PC-3 (cell line): ENCODE data around the gene AACS. TPM values are rescaled to one million over a fixed set of nuclear protein-coding genes. Genes with fewer than 3 reads are reported as not detected.

Source experiments
- ATAC-seq: fragments of 200-7000 bp; cut with Tn5 transposase; 2 replicates; pipeline ENCODE4 v1.9.1; 2020; ENCODE audit warnings: mild to moderate bottlenecking, moderate library complexity
- BruUV-seq: library from RNA; stranded (reverse); fragments of 400-500 nt; replicated peaks from 2 replicates; lab custom pipeline; 2021; lab: Mats Ljungman, UMichigan
- CTCF ChIA-PET: fragments of 300-600 bp; sonication (Branson Sonifier 250); formaldehyde crosslinking; loops from one replicate; lab custom pipeline; 2022; ENCODE audit warnings: antibody characterized with exemption; lab: Charles Lee
- POLR2A ChIA-PET: fragments of 300-600 bp; sonication (Branson Sonifier 250); formaldehyde crosslinking; loops from one replicate; lab custom pipeline; 2022; ENCODE audit warnings: antibody characterized with exemption; ENCODE audit not compliant: unreplicated experiment; lab: Charles Lee
- DNase-seq: peaks from one replicate; pipeline ENCODE4 v3.0.0-alpha.2; 2015
- H2AFZ ChIP-seq: fragments of 300-600 bp; sonication (generic); 2 replicates; pipeline ENCODE4 v1.6.0; 2016; ENCODE audit warnings: antibody characterized with exemption, low read length
- H3F3A ChIP-seq: fragments of 300-600 bp; sonication (generic); one replicate; pipeline ENCODE4 v1.6.0; 2017; ENCODE audit warnings: antibody characterized with exemption, low read length, control low read depth, mild to moderate bottlenecking; ENCODE audit not compliant: unreplicated experiment
- H3K27ac ChIP-seq: fragments of 300-600 bp; sonication (generic); 2 replicates; pipeline ENCODE4 v1.5.1; 2016; ENCODE audit warnings: mild to moderate bottlenecking, low read length
- H3K27me3 ChIP-seq: fragments of 300-600 bp; sonication (generic); 2 replicates; pipeline ENCODE4 v1.6.1; 2016; ENCODE audit warnings: low read length, mixed read lengths
- H3K36me3 ChIP-seq: fragments of 300-600 bp; sonication (generic); 2 replicates; pipeline ENCODE4 v1.6.1; 2016; ENCODE audit warnings: low read depth, mixed run types, low read length, mixed read lengths
- H3K4me1 ChIP-seq: fragments of 300-600 bp; sonication (generic); 2 replicates; pipeline ENCODE4 v1.5.1; 2016; ENCODE audit warnings: low read length; ENCODE audit not compliant: insufficient read depth
- H3K4me2 ChIP-seq: fragments of 300-600 bp; sonication (generic); 2 replicates; pipeline ENCODE4 v1.6.0; 2016; ENCODE audit warnings: low read length
- H3K4me3 ChIP-seq: fragments of 300-600 bp; sonication (generic); 2 replicates; pipeline ENCODE4 v1.5.1; 2016; ENCODE audit warnings: mild to moderate bottlenecking, low read length, mixed read lengths
- H3K79me2 ChIP-seq: fragments of 300-600 bp; sonication (generic); 2 replicates; pipeline ENCODE4 v1.6.1; 2017; ENCODE audit warnings: low read length, mixed read lengths
- H3K9ac ChIP-seq: fragments of 300-600 bp; sonication (generic); 2 replicates; pipeline ENCODE4 v1.6.0; 2016; ENCODE audit warnings: mild to moderate bottlenecking, low read length
- H3K9me2 ChIP-seq: fragments of 300-600 bp; sonication (generic); replicated peaks from 2 replicates; pipeline ENCODE4 v1.6.1; 2016; ENCODE audit warnings: mixed run types, low read length, mixed read lengths
- H3K9me3 ChIP-seq: fragments of 300-600 bp; sonication (generic); 2 replicates; pipeline ENCODE4 v1.6.1; 2016; ENCODE audit warnings: low read length, mixed read lengths
- H4K20me1 ChIP-seq: fragments of 300-600 bp; sonication (generic); 2 replicates; pipeline ENCODE4 v1.6.1; 2016; ENCODE audit warnings: low read length, mixed read lengths
- EZH2 ChIP-seq: fragments of 300-600 bp; sonication (generic); IDR thresholded peaks from one replicate; pipeline ENCODE4 v1.6.1; 2017; ENCODE audit warnings: antibody characterized with exemption, mild to moderate bottlenecking, low read length; ENCODE audit not compliant: unreplicated experiment
- EZH2phosphoT487 ChIP-seq: fragments of 300-600 bp; sonication (generic); IDR thresholded peaks from 2 replicates; pipeline ENCODE4 v1.6.1; 2018; ENCODE audit warnings: mild to moderate bottlenecking, antibody characterized with exemption, low read length, borderline replicate concordance
- intact Hi-C: fragments of 100-400 bp; cut with micrococcal nuclease; formaldehyde crosslinking; loops from 2 replicates; pipeline ENCODE4 v1.9.0; 2023
- total RNA-seq: library from RNA; depleted of rRNA; stranded (reverse); fragments of >200 nt; gene quantifications from 2 replicates; pipeline ENCODE4 v1.2.3, GENCODE V29; 2014
- TF ChIP-seq, protein P1 (sequence below): fragments of 300-600 bp; sonication (generic); conservative IDR thresholded peaks from 2 replicates; pipeline ENCODE4 v1.5.1; 2017; ENCODE audit warnings: antibody characterized with exemption, low read depth, mild to moderate bottlenecking, low read length

The AACS gene
- total RNA-seq, 1 experiment from 2014 or later = 31.9 TPM

DNA sequence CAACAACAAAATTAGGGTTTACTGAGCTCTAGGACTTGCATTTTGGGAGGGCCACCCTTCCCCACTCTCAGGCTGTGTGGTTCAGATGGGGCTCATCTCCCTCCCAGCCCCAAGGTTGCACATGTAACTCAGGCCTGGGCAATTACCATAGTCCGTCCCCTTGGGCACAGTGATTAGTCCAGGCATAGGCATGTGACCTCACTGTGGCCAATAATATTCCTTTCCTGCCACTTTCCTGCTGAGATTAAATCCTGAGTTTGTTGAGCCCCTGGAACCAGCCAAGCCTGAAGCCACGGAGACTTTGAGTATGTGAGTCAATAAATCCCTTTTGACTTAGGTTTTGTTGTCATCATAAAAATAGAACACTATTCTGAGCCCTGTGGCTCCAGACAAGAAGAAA is 113.0 kb downstream of the AACS start:
- H3K79me2 ChIP-seq = no peaks in the 10 kb centered on the region
- no peaks in the 10 kb centered on the region for H3K9me2 ChIP-seq
- H3K9me3 ChIP-seq = no peaks in the 10 kb centered on the region
- no peak overlapping the region for H3K4me2 ChIP-seq
- H3K27me3 ChIP-seq = peaks cover 79% of the 10 kb centered on the region
- BruUV-seq = no TSS peak
- H3K27ac ChIP-seq = no peak overlapping the region
- no peak overlapping the region for H3K9ac ChIP-seq
- no peaks in the 10 kb centered on the region for H4K20me1 ChIP-seq
- no peaks in the 10 kb centered on the region for H3K4me1 ChIP-seq
- TF ChIP-seq EZH2 (no peak), EZH2phosphoT487 (no peak)
- TF ChIP-seq, protein P1, sequence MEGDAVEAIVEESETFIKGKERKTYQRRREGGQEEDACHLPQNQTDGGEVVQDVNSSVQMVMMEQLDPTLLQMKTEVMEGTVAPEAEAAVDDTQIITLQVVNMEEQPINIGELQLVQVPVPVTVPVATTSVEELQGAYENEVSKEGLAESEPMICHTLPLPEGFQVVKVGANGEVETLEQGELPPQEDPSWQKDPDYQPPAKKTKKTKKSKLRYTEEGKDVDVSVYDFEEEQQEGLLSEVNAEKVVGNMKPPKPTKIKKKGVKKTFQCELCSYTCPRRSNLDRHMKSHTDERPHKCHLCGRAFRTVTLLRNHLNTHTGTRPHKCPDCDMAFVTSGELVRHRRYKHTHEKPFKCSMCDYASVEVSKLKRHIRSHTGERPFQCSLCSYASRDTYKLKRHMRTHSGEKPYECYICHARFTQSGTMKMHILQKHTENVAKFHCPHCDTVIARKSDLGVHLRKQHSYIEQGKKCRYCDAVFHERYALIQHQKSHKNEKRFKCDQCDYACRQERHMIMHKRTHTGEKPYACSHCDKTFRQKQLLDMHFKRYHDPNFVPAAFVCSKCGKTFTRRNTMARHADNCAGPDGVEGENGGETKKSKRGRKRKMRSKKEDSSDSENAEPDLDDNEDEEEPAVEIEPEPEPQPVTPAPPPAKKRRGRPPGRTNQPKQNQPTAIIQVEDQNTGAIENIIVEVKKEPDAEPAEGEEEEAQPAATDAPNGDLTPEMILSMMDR = no peak
- H3K36me3 ChIP-seq = no peaks in the 10 kb centered on the region
- no peak for ATAC-seq
- CTCF ChIA-PET = no interaction called here
- intact Hi-C loops = no loop called here
- H3F3A ChIP-seq = no peaks in the 10 kb centered on the region
- H2AFZ ChIP-seq = no peak overlapping the region
- H3K4me3 ChIP-seq = no peak overlapping the region
- DNase-seq = no peak
- POLR2A ChIA-PET = no interaction called here

DNA sequence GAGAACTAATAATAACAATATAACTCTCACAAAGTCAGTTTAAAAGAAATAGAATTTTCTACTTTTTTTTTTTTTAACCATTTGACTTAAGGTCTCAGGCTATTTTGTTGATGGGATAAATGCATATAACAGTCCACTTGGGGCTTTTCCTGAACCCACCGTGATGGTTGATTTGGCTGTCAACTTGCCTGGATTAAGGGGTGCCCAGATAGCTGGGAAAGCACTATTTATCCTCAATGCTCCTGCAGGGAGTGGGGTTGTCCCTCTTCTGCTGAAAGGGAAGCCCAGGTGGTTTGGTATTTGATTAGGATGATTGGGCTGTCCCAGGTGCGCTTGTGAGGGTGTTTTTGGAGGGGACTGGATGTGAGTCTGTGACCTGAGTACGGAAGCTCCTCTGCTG is 114.9 kb downstream of the AACS start:
- no peaks in the 10 kb centered on the region for H3K9me3 ChIP-seq
- H3K27ac ChIP-seq = no peak overlapping the region
- H2AFZ ChIP-seq = no peak overlapping the region
- H3K9ac ChIP-seq = no peak overlapping the region
- no peaks in the 10 kb centered on the region for H4K20me1 ChIP-seq
- no peak for ATAC-seq
- DNase-seq = no peak
- ChIA-PET POLR2A (no interaction called here), CTCF (no interaction called here)
- BruUV-seq = no TSS peak
- H3K4me3 ChIP-seq = no peak overlapping the region
- intact Hi-C loops = loop anchor here (5.0 kb wide), 3 partner anchors 147 to 1697 kb away; no protein-coding TSS in a partner anchor
- no peak overlapping the region for H3K4me2 ChIP-seq
- H3K9me2 ChIP-seq = no peaks in the 10 kb centered on the region
- H3K79me2 ChIP-seq = no peaks in the 10 kb centered on the region
- no peak for TF ChIP-seq EZH2
- TF ChIP-seq, protein P1 = no peak
- no peak for TF ChIP-seq EZH2phosphoT487
- H3K4me1 ChIP-seq = no peaks in the 10 kb centered on the region
- H3F3A ChIP-seq = no peaks in the 10 kb centered on the region
- no peaks in the 10 kb centered on the region for H3K36me3 ChIP-seq
- H3K27me3 ChIP-seq = peaks cover 83% of the 10 kb centered on the region

DNA sequence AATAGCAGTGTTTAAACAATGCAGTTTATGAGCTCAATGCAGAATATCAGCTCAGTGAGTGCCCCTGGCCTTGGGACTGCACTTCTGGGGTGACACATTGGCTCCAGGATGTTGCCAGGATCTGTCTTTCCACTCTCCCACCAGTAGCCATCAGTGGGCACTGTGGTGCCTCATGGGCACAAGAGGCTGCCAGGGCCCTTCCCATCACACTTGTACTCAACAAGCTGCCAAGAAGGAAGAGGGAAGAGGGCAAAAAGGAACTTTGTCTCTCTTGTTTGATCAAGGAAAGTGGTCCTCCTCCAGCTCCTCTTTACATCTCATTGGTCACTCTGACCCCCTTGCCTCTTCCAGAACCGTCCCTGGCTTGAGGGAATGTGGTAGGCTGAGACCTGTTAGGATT is 115.9 kb downstream of the AACS start:
- Histone ChIP-seq H3K4me3 (no peak overlapping the region), H3K27me3 (peaks cover 81% of the 10 kb centered on the region), H3K9me2 (no peaks in the 10 kb centered on the region), H3K4me2 (no peak overlapping the region), H4K20me1 (no peaks in the 10 kb centered on the region), H3K36me3 (no peaks in the 10 kb centered on the region), H3F3A (no peaks in the 10 kb centered on the region), H2AFZ (no peak overlapping the region), H3K4me1 (no peaks in the 10 kb centered on the region), H3K9ac (no peak overlapping the region), H3K9me3 (no peaks in the 10 kb centered on the region), H3K27ac (no peak overlapping the region), H3K79me2 (no peaks in the 10 kb centered on the region)
- POLR2A ChIA-PET = no interaction called here
- CTCF ChIA-PET = no interaction called here
- no peak for DNase-seq
- TF ChIP-seq EZH2 = no peak
- no peak for TF ChIP-seq EZH2phosphoT487
- TF ChIP-seq, protein P1 = no peak
- no TSS peak for BruUV-seq
- ATAC-seq = no peak
- intact Hi-C loops = loop anchor here (5.0 kb wide), 3 partner anchors 146 to 1696 kb away; no protein-coding TSS in a partner anchor
